ENCODE results near the gene MYLK4.

Gene MYLK4

DNA sequence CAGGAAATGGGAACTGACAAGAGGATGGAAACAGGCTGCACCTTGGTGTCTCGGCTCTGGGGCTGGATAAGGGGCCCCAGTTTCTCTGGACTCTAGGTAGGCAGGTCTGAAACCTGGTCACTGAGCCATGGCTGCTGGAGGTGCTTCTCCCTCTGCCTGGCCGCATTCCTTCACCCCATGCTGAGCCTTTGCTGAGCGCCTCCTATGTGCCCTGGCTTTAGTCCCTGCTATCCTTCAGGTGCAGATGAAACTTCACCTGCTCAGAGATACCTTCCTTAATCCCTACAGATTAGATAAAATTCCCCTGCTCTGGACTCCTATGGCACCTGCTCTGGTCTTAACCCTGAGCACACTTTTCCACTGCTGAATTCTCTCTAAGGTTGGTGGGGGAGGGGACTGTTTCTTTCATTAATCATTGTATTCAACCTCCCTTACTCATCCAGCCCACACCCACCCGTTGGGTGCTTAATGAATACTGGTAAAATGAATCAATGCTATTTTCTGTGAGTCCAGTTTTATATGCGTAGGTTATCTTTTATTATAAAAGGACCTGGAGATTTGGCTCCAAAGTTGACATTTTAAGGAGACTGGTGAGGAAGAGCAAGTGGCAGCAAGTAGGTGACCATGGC is 19.3 kb downstream of the MYLK4 start:
- DNase-seq: no peak

DNA sequence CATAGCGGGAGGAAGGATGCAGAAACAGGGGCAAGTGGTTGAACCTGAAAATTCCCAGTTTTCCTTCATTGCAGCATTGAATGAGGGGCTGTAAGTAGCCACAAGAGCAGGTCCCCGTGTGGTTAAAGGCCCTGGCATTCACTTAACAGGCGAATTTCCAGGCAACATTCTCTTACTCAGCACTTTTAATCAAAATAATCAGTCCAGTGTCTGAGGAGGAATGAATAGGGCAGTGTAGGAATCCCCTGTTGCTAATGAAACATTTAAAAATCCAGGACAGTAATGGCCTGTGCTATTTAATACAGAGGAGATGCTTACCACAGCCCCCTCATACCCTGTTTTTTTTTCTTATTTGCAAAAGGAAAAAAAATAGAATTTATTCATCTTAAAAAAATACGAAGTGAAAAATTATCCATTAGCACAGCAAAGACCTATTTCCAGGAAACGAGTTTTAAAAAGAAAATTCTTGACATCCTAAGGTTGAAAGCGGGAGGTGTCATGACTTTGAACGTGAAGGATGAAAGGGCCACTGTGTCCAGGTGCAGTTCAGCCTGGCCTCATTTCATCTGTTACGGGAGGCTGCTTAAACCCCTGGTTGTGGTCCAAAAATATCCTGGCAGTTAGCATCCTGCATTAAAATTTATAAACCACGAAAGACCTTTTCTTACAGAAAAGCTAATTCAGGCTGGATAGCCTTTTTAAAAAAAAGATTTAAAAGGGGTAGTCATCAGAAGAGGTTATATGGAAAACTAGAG is 20.2 kb downstream of the MYLK4 start:
- no peak for DNase-seq

DNA sequence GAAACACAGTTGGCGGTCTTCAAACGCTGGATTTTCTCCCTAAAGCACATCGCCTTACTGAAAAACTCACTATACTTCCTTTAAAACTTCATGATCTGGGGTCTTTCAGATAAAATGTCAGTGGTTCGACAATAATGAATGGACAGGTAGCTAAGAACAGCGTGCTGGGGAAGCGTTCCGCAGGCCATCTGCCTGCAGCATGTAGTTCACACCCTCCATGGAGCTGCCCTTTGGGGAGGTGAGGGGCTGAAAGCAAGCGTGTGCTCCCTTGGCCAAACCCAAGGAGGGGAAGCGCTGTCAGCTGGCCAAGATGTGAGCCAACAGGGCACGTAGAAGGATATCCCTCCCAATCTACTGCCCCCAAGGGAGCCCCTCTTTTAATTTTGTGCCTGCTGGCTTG is 20.8 kb downstream of the MYLK4 start:
- no peak for DNase-seq

DNA sequence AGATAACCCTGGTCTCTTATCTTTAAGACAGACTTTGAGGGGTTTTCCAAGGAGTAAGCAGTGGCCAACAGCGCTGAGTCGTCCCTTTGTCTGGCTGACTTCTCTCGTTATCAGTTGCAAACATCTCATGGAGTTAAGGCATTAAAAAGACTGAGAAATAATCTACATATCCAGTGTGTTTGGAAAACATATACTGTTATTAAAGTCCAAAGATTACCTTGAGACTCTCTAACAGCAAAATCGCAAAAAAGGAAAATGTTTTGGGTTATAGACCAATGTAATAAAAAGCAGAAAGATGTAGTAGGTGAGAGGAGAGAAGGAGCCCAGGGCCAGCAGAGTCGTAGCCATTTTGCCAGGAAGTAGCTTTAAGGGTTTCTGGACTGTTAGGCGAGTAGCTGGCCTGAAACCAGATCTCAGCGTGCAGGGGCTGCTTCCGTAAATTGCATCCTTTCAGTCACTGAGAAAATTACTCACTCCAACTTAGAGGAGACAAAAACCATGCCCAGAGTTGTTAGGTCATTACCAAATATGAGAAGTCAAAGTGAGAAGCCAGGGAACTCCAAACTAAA is 24.6 kb downstream of the MYLK4 start:
- DNase-seq: peak; percentile 95

DNA sequence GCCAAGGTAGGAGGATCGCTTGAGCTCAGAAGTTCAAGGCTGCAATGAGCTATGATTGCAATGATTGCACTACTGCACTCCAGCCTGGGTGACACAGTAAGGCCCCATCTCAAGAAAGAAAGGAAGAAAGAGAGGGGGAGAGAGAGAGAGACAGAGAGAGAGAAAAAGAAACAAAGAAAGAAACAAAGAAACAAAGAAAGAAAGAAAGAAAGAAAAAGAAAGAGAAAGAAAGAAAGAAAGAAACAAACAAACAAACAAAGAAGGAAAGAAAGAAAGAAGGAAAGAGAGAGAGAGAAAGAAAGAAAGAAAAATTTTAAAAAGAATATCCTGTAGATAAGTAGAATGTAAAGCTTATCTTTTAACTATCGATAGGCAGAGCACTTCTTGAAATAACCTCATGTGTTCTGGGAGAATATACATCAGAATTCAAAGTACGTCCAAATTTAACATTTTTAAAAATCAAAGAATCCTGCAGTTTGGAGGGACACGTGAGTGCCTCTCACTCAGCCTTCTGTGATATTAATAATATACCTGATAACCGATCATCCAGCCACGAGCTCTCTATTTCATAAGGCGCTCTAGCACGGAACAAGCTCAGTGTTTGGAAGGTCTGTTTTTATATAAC is 25.2 kb downstream of the MYLK4 start:
- no peak for DNase-seq

DNA sequence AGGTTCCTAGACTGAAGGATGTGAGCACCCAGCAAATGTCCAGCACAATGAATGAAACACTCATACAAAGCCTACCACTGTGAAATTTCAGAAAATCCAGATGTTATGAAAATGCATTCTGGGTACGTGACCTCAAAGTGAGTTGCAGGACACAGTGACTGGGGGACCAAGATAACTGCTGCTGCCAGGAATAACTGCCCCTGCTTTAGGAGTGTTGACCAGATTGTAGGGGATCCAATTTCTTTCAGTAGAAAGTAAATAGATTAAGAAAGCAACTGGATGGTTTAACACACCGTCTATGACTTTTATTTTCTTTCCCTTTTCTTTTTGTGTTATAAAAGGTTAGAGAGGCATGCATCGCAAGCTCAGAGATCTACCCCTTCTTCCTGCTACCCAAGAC is 29.5 kb downstream of the MYLK4 start:
- DNase-seq: no peak

DNA sequence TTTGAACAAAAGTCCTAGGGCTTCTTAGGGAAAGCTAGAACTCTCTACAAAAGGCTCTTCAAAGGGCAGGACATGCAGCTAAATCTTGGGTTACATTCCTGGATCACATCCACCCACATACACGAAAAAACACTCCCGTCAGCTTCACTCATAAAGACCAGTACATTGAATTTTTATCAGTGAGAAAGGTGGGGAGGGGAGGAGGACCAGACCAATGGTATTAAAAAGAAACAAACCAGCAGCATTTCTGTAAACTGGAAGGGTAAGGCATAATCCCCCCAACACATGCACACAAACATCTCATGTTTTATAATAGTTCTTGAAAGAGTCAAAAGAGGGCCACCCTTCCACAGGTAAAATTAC is 31.6 kb downstream of the MYLK4 start:
- DNase-seq: no peak

DNA sequence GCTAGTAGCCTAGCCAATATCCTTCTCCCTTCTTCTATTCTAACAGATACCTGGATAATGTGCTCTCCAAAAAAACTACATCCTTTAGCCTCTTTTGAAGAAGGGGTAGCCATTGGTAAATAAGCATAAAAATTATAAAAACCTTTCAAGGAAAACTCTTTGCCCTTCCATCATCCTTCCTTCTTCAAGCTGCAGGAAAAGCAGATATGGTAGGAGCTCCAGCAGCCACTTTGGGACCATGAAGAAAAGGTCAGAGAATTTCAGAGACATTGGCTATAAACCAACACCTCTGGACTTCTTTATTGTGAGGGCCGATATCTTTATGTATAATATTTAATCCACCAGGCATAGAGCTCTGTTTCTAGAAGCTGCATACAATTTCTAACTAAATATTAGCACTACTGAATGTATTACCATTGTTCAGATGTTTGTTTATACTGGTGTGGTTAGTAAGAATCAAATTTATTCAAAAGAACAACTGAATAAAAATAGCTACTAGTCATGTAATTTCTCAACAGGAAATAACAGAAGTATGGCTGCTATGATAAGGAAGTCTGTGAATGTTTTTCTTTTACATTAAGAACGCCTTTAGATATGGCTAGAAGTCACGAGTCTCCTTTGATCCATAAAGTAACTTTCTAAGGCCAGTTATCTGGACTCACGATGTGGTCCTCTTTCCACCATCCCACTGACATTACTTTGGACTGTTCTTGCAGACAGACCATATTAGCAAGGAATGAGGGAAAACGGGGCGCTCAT is 32.2 kb downstream of the MYLK4 start:
- DNase-seq: peak; percentile 32

DNA sequence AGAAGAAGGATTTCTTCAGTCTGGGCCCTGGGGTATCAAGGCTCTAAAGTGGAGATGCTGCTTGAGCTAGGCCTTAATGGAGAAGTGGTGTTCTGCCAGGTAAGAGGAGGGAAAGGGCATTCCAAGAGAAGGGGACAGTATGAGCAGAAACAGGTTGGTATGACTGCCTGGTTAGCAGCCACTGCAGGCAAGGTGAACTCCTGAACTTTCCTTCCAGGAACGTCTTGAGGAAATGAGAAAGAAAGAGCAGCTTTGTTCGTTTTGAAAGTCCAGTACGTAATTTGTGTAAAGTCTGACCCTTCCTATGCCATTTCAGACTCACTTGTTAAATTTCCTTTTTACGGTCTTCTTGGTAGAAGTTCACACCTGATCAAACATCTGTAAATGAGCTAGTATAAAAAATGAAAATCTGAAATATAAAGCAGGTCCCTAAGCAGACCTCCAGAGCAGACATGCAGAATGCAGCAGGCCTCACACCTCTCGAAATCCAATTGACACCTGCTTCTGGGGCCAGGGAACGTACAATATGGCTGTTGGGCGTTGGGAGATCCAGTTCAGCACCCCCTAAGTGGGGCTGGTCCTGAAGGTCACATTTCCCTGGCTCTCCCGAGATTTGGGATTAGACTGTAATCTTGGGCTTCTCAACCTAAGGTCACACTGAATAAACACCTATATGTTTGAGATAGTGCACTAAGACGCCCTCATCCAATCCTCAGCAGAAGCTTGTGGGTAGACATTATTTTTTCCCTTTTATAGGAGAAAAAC is 33.6 kb downstream of the MYLK4 start:
- DNase-seq: no peak

DNA sequence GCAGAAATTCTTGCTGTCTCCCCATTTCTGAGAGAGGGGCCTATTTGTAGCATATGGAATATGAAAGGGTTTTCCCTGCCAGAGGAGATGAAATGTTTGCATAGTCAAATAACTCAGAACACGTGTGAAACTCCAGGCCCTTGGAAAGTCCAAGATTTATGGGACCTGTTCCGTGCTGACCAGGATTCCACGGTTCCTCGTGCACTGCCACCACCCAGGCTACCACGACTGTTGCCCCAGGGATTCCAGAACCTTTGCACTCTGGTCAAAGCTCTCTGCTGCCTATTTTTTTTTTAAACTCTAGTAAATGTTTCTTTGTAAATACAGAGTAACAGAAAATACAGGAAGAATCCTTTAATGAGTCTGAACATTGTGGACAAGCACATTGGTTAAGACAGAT is 35.0 kb downstream of the MYLK4 start:
- no peak for DNase-seq

DNA sequence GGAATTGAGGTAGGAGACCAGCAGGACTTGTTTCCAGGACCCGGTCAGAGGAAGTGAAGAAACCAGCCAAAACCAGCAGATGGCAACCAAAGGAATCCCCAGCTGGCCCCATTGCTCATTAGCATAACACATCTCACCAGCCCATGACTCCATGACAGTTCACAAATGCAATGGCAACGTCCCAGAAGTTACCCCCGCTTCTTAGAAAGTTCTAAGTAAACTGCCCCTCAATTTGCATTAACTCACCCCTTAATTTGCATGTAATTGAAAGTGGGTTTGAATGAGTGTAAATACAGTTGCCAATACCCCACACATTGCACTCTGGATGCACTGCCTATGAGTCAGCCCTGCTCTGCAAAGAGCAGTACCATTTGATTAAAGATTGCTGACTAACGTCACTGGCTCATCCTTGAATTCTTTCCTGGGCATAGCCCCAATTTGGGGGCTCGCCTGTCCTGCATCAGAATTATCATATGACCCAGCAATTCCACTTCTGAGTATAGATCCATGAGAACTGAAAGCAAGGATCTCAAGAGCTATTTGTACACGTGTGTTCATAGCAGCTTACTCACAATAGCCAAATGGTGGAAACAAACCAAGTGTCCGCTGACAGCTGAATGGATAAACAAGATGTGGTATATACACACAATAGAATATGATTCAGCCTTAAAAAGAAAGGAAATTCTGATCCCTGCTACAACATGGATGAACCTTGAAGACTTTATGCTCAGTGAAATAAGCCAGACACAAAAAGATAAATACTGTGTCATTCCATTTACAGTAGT is 36.4 kb downstream of the MYLK4 start:
- DNase-seq: peak; percentile 22

DNA sequence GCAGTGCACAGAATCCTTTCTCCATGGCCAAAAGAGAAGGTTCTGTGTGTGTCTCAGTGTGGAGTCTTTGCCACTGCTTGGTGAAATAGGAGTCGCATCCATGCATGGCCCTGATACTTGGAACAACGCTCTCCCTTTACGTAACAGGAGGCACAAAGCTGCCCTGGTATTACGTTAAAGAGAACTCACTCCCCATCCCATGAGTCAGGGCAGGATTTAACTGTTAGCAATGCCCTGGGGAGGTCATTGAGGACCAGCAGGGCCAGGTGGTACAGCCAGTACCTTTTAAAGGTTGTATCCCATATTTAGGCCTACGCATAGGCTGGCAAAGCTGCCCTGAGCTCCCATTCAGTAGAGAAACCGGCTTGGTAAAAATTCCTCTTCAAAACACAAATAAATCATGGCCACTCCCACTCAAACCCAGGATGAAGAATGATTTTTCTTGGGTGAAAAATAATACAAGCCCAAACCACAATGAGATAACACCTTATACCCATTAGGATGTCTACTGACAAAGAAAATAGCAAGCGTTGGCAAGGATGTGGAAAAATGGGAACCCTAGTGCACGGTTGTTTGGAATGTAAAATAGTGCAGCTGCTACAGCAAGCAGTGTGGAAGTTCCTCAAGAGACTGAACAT is 37.1 kb downstream of the MYLK4 start:
- no peak for DNase-seq

DNA sequence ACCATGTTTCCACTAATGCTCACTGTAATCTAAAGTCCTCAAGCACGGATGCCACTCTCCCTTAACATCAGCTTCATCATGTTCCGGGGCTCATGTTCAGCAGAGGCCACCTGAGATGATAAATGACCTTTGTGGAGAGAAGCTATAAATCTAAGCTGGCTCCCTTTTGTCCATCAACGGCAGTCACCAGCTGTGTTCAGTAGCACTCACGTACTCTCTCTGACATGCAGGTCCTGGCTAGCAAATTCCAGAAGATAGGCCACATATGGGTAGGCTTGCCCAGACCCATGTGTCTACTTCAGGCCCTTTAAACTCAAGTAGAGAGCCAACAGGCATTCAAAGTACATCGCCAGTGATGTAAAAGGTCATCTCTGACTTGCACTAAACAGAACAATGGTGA is 38.6 kb downstream of the MYLK4 start:
- DNase-seq: no peak

DNA sequence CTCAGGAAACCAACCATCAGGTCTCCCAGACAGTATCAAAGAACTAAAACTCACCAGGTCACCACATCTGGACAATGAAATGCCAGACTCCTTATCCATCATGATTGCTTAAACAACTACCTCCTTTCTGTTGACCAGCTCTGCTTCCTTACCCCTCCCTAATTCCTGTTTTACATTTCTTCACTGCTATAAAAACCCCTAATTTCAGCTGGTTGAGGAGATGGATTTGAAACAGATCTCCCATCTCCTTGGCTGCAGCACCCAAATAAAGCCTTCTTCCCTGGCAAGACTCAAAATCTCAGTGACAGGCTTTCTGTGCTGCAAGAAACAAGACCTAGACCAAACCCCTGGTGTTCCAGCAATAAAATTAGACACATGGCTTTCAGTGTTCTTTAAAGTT is 40.3 kb downstream of the MYLK4 start:
- DNase-seq: no peak

DNA sequence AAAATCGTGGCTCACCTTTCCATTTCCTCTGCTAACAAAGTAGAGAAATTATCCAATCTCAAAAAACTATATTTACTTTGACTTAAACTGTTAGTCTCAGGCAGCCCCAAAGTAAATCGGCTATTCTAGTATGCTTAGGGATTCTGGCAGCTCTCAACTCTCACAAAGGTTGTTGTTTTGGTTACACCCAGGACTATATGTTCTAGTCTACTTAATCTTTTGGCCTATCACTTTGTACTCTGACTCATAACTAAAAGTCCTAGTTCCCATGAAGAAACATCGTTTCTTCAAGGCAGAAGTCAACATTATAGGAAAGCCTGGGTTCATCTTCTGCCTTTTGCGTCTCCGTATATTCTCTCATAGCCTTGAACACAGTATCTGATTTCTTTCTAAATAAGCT is 42.3 kb downstream of the MYLK4 start:
- DNase-seq: no peak

DNA sequence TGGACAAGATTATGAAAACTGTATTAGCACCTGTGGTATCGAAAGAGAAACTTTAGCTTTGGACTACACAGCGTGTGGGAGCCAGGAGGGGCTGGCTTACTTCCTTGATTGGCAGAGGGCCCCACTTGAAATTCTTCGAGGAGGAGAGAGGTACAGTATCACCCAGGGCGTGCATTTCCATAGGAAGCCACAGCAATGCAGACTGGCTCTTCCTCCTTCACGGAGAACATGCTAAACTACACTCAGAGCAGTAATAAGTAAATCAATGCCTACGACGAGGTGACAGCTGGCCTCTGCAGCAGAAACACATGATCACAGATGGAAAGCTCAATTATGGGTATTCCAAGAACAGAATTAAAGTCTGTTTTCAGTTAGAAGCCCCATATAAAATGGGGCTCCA is 44.2 kb downstream of the MYLK4 start:
- DNase-seq: peak; percentile 8

DNA sequence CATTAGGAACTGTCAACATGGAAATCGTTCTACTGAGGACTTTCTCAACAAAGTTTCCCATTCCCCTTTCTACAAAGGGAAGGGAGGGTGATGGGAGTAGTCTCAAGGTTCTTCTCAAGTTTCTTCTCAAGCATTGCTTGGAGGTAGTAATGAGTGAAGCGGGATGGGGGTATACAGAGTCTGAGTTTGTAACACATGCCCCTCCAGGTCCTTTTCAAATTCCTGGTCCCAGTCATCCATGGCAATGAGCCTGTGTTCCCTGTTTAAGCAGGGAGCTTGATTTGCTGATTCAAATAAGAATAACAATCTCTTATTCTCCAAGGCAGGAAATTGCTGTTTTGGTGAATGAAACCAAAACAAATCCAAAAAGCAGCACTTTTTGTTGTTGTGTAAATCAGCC is 45.5 kb downstream of the MYLK4 start:
- DNase-seq: no peak

DNA sequence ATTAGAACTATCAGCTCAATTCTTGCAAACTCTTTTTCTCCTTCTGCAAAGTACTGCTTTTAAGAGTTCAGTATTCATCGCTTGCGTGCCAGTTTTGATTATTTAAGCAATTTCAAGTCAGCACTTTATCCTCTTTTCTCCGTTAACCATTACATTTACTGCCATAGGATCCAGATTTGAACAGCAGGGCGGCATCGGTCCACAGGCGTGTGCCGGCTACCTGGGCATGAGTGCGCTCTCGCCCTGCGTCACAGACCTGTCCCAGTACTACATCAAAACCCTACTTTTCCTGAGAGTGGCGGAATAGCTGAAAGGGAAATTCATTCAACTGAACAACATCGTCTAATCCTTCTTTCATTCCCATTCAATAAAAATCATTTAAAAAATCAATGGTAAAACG is 53.4 kb downstream of the MYLK4 start:
- no peak for DNase-seq

DNA sequence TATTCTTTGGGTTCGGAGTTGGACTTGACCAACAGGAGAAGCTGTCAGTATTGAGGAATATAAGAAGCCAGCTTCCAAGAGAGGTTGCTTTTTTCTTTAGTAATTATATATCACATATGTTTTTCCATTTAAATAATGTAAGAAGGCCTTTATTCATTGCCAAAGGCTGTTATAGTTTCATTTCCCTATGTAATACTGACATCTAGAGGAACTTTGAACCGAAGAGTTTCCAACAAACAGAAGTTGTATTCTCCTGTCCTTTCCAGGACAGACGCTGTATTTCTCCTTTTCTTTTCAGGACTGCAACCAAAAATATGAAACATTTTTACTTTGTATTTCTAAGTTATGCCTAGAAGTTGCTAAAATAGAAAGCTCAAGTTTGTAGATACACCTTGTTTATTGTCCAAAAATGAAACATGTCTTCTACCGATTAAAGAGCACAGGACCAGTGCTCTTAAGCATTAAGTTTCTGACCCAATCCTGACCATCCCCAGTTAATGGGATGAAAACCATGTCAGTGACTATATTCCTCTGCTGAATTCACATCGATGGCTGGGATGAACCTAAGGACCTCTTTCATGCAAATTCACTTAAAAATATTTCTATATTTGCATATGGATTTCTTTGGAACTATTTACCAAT is 55.1 kb downstream of the MYLK4 start:
- DNase-seq: peak; percentile 62

DNA sequence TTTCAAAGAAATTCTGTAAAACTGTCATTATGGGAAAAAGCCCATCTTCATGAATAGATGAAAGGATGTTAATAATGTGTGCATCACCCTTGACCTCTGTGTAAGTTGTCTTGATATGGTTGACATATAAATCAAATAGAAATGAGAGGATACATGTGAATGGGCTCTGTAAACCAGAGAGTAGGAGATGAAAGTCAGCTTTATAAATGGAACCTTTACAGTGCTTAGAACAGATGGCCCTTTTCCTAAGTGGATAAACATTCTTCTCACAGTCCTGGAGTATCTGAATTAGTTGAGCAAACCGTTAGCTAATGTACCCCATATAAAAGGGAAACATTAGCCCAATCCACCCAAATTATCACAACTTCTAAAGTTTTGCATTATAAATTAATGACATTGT is 57.5 kb downstream of the MYLK4 start:
- DNase-seq: no peak
